IPS-NIHi11 (cell line): Measurements from ENCODE around the gene UMAD1.

Experiments
- DNase-seq: peaks from one replicate; pipeline ENCODE4 v3.0.0; 2012; ENCODE audit warnings: mixed read lengths, low spot score

UMAD1 gene

GRCh38 chr7:7640221-7641128, at the start of gene UMAD1:
Gene UMAD1 (plus strand): TSS chr7:7640752. CDS start chr7:7673372, 32,620 bp downstream.
- peak; percentile 95 for DNase-seq

- no peak for DNase-seq
Measured at GRCh38 chr7:7595451-7595850, 45.1 kb upstream of the UMAD1 start.

- DNase-seq = no peak
Measured at GRCh38 chr7:7596176-7596575, 44.4 kb upstream of the UMAD1 start.

GRCh38 chr7:7607010-7607409, 33.5 kb upstream of the UMAD1 start:
- DNase-seq = peak; percentile 15

GRCh38 chr7:7609330-7609729, 31.2 kb upstream of the UMAD1 start:
- DNase-seq = no peak

GRCh38 chr7:7612519-7612918, 28.0 kb upstream of the UMAD1 start:
- DNase-seq = no peak

GRCh38 chr7:7613210-7613609, 27.3 kb upstream of the UMAD1 start:
- no peak for DNase-seq

- no peak for DNase-seq
Measured at GRCh38 chr7:7614018-7614741, 26.4 kb upstream of the UMAD1 start.

- no peak for DNase-seq
Measured at GRCh38 chr7:7617550-7617949, 23.0 kb upstream of the UMAD1 start.

- DNase-seq = no peak
Measured at GRCh38 chr7:7618410-7618809, 22.1 kb upstream of the UMAD1 start.

- no peak for DNase-seq
Measured at GRCh38 chr7:7620236-7620635, 20.3 kb upstream of the UMAD1 start.

GRCh38 chr7:7620644-7621210, 19.8 kb upstream of the UMAD1 start:
- no peak for DNase-seq

- DNase-seq = no peak
Measured at GRCh38 chr7:7628476-7628875, 12.1 kb upstream of the UMAD1 start.

GRCh38 chr7:7630626-7631329, 9.8 kb upstream of the UMAD1 start:
- DNase-seq = no peak

- DNase-seq = no peak
Measured at GRCh38 chr7:7639421-7639820, 1.1 kb upstream of the UMAD1 start.

GRCh38 chr7:7639847-7640220, 718 bp upstream of the UMAD1 start:
- DNase-seq = no peak

GRCh38 chr7:7641129-7641663, 644 bp downstream of the UMAD1 start:
- DNase-seq = peak; percentile 17

GRCh38 chr7:7642081-7642480, 1.5 kb downstream of the UMAD1 start:
- DNase-seq = no peak

GRCh38 chr7:7647495-7648036, 7.0 kb downstream of the UMAD1 start:
- DNase-seq = no peak

GRCh38 chr7:7650682-7651206, 10.2 kb downstream of the UMAD1 start:
- no peak for DNase-seq

- DNase-seq = no peak
Measured at GRCh38 chr7:7651479-7651878, 10.9 kb downstream of the UMAD1 start.
